Measurements from ENCODE around the gene LASP1.

DNA sequence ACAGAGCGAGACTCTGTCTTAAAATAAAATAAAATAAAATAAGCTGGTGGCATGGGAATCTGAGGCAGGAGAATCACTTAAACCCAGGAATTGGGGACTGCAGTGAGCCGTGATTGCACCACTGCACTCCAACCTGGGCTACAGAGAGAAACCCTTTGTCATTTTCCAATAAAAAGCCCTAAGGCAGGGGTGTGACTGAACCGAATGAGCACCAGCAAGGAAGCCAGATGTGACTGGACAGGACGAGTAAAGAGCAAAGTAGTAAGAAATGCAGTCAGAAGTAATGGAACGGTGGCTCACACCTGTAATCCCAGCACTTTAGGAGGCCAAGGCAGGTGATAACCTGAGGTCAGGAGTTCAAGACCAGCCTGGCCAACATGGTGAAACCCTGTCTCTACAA lies 12.6 kb upstream of the LASP1 start:
- TF ChIP-seq POLR2AphosphoS5 (IDR thresholded peaks at IDR 0.05): no peak
- TF ChIP-seq, protein P1, sequence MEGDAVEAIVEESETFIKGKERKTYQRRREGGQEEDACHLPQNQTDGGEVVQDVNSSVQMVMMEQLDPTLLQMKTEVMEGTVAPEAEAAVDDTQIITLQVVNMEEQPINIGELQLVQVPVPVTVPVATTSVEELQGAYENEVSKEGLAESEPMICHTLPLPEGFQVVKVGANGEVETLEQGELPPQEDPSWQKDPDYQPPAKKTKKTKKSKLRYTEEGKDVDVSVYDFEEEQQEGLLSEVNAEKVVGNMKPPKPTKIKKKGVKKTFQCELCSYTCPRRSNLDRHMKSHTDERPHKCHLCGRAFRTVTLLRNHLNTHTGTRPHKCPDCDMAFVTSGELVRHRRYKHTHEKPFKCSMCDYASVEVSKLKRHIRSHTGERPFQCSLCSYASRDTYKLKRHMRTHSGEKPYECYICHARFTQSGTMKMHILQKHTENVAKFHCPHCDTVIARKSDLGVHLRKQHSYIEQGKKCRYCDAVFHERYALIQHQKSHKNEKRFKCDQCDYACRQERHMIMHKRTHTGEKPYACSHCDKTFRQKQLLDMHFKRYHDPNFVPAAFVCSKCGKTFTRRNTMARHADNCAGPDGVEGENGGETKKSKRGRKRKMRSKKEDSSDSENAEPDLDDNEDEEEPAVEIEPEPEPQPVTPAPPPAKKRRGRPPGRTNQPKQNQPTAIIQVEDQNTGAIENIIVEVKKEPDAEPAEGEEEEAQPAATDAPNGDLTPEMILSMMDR (IDR thresholded peaks at IDR 0.05; ENCODE audit: poor library complexity, severe bottlenecking): no peak
- TF ChIP-seq EZH2 (IDR thresholded peaks at IDR 0.05; ENCODE audit: borderline replicate concordance, insufficient read depth, low read length, poor library complexity, severe bottlenecking): no peak
- TF ChIP-seq, protein P2, sequence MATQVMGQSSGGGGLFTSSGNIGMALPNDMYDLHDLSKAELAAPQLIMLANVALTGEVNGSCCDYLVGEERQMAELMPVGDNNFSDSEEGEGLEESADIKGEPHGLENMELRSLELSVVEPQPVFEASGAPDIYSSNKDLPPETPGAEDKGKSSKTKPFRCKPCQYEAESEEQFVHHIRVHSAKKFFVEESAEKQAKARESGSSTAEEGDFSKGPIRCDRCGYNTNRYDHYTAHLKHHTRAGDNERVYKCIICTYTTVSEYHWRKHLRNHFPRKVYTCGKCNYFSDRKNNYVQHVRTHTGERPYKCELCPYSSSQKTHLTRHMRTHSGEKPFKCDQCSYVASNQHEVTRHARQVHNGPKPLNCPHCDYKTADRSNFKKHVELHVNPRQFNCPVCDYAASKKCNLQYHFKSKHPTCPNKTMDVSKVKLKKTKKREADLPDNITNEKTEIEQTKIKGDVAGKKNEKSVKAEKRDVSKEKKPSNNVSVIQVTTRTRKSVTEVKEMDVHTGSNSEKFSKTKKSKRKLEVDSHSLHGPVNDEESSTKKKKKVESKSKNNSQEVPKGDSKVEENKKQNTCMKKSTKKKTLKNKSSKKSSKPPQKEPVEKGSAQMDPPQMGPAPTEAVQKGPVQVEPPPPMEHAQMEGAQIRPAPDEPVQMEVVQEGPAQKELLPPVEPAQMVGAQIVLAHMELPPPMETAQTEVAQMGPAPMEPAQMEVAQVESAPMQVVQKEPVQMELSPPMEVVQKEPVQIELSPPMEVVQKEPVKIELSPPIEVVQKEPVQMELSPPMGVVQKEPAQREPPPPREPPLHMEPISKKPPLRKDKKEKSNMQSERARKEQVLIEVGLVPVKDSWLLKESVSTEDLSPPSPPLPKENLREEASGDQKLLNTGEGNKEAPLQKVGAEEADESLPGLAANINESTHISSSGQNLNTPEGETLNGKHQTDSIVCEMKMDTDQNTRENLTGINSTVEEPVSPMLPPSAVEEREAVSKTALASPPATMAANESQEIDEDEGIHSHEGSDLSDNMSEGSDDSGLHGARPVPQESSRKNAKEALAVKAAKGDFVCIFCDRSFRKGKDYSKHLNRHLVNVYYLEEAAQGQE (IDR thresholded peaks at IDR 0.05; ENCODE audit: borderline replicate concordance): no peak
- no peak for TF ChIP-seq TAF1 (IDR thresholded peaks at IDR 0.05; ENCODE audit: low read depth)
- no peak for TF ChIP-seq EP300 (conservative IDR thresholded peaks at IDR 0.05; ENCODE audit: poor library complexity, severe bottlenecking)
- no peak for TF ChIP-seq RAD21 (conservative IDR thresholded peaks at IDR 0.05)
- no peak for TF ChIP-seq SMC3 (conservative IDR thresholded peaks at IDR 0.05; ENCODE audit: poor library complexity)
- no peak for TF ChIP-seq MXI1 (conservative IDR thresholded peaks at IDR 0.05; ENCODE audit: poor library complexity, severe bottlenecking)

Measured in neural cell (in vitro differentiated cells).